Stimulated activated naive B cell treated with anti-CD40 and anti-IgM and Interleukin-4, amounts not matched to agents 10 μg/mL and 1 μg/mL and 100 μg/mL, for 72 hours (primary cell): ENCODE data around the gene UXT.

ENCODE experiments used
- ATAC-seq, 2 donors: fragments of 150-1000 bp; cut with Tn5 transposase; replicated peaks; 2 replicates each; pipeline ENCODE4 v1.10.0; 2021; ENCODE audit warnings: moderate library complexity in 1 of 2
- DNase-seq: peaks from one replicate; pipeline ENCODE4 v3.0.0; 2021
- H3K27ac Mint-ChIP-seq: one replicate; pipeline ENCODE4 v1.8.0; 2022; ENCODE audit warnings: mild to moderate bottlenecking, mixed read lengths
- H3K27me3 Mint-ChIP-seq, 2 donors: one replicate each; pipeline ENCODE4 v1.8.0; 2022; ENCODE audit warnings: mixed read lengths in 2 of 2
- H3K36me3 Mint-ChIP-seq, 2 donors: one replicate each; pipeline ENCODE4 v1.8.0; 2022; ENCODE audit warnings: mixed read lengths in 2 of 2, mild to moderate bottlenecking in 1 of 2
- H3K4me1 Mint-ChIP-seq, 2 donors: one replicate each; pipeline ENCODE4 v1.8.0; 2022; ENCODE audit warnings: mixed read lengths in 2 of 2, mild to moderate bottlenecking in 1 of 2
- H3K4me3 Mint-ChIP-seq, 2 donors: one replicate each; pipeline ENCODE4 v1.8.0; 2022; ENCODE audit warnings: mild to moderate bottlenecking in 2 of 2, mixed read lengths in 2 of 2, moderate library complexity in 1 of 2
- H3K9me3 Mint-ChIP-seq, 2 donors: one replicate each; pipeline ENCODE4 v1.8.0; 2022; ENCODE audit warnings: mixed read lengths in 2 of 2, mild to moderate bottlenecking in 1 of 2

Gene UXT

DNA sequence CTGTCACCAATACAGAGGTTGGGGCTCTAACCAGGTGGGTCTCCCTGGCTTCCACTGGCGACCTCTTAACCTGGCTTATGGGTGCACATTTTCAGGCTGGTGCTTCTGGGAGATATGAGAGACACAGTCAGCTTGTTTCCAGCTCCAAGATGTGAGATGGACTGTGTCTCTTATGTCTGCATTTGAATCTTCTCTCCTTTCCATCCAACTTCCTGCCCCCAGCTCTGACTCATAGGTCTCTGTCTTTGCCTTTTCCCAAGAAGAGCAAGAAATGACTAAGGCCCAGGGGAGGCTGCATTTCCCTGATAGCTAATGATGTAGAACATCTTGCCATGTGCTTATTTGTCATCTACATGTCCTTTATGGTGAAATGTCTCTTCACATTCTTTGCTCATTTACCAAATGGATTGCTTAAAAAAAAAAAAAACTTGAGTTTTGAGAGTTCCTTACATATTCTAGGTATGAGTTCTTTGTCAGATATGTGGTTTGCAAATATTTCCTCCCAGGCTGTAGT is 3.2 kb upstream of the UXT start:
- H3K9me3 Mint-ChIP-seq = peaks cover 2 to 5% of the 10 kb centered on the region in 2 donors
- H3K4me3 Mint-ChIP-seq = peak overlapping the region; percentile 5 to 59
- peak; percentile 54 for DNase-seq
- H3K36me3 Mint-ChIP-seq = peaks cover 5 to 9% of the 10 kb centered on the region in 2 donors
- peak overlapping the region; percentile 86 for H3K27ac Mint-ChIP-seq
- peak; percentile 40 to 49 for ATAC-seq
- no peaks in the 10 kb centered on the region for H3K27me3 Mint-ChIP-seq
- peaks cover 14 to 19% of the 10 kb centered on the region in 2 donors for H3K4me1 Mint-ChIP-seq

GRCh38 chrX:47661539-47661938 is 2.6 kb upstream of the UXT start:
- Mint-ChIP-seq H3K9me3 (peaks cover 2 to 5% of the 10 kb centered on the region in 2 donors), H3K36me3 (peaks cover 9% of the 10 kb centered on the region in 2 donors), H3K4me1 (peaks cover 14 to 23% of the 10 kb centered on the region in 2 donors), H3K4me3 (no peak overlapping the region), H3K27me3 (no peaks in the 10 kb centered on the region), H3K27ac (peak overlapping the region; percentile 86)
- ATAC-seq (no peak), DNase-seq (no peak)

- H3K4me1 Mint-ChIP-seq = peaks cover 14 to 29% of the 10 kb centered on the region in 2 donors
- peak overlapping the region; percentile 98 for H3K27ac Mint-ChIP-seq
- H3K9me3 Mint-ChIP-seq = peaks cover 2 to 5% of the 10 kb centered on the region in 2 donors
- DNase-seq (no peak), ATAC-seq (no peak)
- peaks cover 19% of the 10 kb centered on the region in 2 donors for H3K36me3 Mint-ChIP-seq
- H3K27me3 Mint-ChIP-seq = no peaks in the 10 kb centered on the region
- H3K4me3 Mint-ChIP-seq = peak overlapping the region; percentile 84 to 86
These were observed 394 bp upstream of the UXT start for GRCh38 chrX:47659421-47659726.

GRCh38 chrX:47658301-47658683 is 688 bp downstream of the UXT start:
- H3K27ac Mint-ChIP-seq = peak overlapping the region; percentile 98
- no peak for DNase-seq
- H3K9me3 Mint-ChIP-seq = peaks cover 2 to 5% of the 10 kb centered on the region in 2 donors
- no peak for ATAC-seq
- no peaks in the 10 kb centered on the region for H3K27me3 Mint-ChIP-seq
- H3K4me1 Mint-ChIP-seq = peaks cover 12 to 29% of the 10 kb centered on the region in 2 donors
- H3K36me3 Mint-ChIP-seq = peaks cover 22 to 24% of the 10 kb centered on the region in 2 donors
- peak overlapping the region; percentile 84 to 86 for H3K4me3 Mint-ChIP-seq

- H3K36me3 Mint-ChIP-seq = peaks cover 33 to 45% of the 10 kb centered on the region in 2 donors
- H3K4me3 Mint-ChIP-seq = peak overlapping the region; percentile 80 to 84
- DNase-seq = no peak
- H3K9me3 Mint-ChIP-seq = no peaks in the 10 kb centered on the region
- H3K27me3 Mint-ChIP-seq = no peaks in the 10 kb centered on the region
- no peak for ATAC-seq
- peak overlapping the region; percentile 92 for H3K27ac Mint-ChIP-seq
- peaks cover 11 to 45% of the 10 kb centered on the region in 2 donors for H3K4me1 Mint-ChIP-seq
These were observed 7.7 kb downstream of the UXT start for GRCh38 chrX:47651043-47651905.

DNA sequence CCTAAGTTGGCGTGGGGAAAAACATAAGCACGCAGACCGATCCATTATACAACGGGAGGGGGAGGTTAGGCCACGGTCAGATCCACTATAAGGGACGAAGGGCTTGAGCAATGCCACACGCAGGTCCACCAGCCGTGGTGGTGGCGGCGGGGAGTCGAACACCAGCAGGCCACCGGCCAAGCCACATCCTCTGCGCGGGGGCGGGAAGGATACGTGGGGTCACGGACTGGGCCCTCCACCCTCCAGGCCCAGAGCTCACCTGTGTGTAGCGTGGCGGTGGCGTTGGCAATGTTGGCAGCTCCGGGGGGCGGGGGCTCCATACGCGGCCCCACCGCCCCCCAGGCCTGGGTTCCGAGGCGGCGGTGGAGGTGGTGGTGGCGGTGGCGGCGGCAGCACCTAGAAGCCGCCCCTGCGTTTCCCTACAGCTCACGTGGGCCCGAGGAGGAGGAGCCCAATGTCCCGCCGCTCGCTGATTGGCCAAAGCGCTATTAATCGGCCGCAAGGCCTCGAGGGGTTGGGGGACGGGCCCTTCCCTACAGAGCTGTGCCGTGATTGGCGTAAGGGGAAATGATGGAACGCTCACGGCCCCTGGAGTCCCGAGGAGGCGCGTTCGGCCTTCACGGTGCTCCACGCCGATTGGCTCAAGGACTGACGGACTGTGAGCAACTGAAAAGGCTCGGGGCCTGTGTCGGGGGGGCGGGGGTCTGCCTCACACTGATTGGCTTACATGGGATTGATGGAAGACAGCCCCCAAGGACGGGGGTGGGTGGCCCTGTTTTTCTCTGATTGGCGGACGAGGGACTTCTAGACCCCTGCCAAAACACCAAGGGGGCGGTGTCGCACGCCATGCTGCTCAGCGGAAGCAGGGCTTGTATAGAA is 8.6 kb downstream of the UXT start, which contains the start of gene ELK1:
Gene ELK1 (minus strand): TSS at position 400 of the 879 bp plus-strand sequence. CDS start 9,122 bp downstream, outside the sequence.
- H3K27ac Mint-ChIP-seq = peak within 1 kb of the TSS; percentile 92
- no peaks in the 10 kb centered on the region for H3K9me3 Mint-ChIP-seq
- H3K4me1 Mint-ChIP-seq = peaks cover 11 to 41% of the 10 kb centered on the region in 2 donors
- no peaks in the 10 kb centered on the region for H3K27me3 Mint-ChIP-seq
- DNase-seq (peak; percentile 90), ATAC-seq (peak; percentile 91 to 92)
- H3K4me3 Mint-ChIP-seq = peak within 1 kb of the TSS; percentile 80 to 86
- H3K36me3 Mint-ChIP-seq = peaks cover 26 to 38% of the 10 kb centered on the region in 2 donors

DNA sequence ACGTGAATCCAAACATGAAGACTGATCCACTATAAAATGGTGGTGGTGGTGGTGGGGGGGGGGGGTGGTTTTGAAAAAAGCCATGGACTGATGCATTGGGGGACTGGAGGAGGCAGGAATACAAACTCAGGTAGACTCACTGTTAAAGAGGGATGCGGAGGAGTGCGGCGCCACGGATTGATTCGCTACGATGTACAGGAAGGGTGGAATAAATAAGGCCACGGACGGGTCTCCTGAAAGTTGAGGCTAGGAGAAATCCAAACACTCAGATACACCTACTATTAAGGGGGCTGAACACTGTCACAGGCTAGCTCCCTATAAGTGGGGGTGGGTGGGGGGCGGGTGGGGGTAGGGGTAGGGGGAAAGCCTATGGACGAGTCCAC is 9.2 kb downstream of the UXT start:
- DNase-seq = no peak
- peak overlapping the region; percentile 80 to 86 for H3K4me3 Mint-ChIP-seq
- peaks cover 11 to 43% of the 10 kb centered on the region in 2 donors for H3K4me1 Mint-ChIP-seq
- peaks cover 0 to 2% of the 10 kb centered on the region in 2 donors for H3K27me3 Mint-ChIP-seq
- H3K27ac Mint-ChIP-seq = peak overlapping the region; percentile 92
- peaks cover 27 to 40% of the 10 kb centered on the region in 2 donors for H3K36me3 Mint-ChIP-seq
- no peak for ATAC-seq
- H3K9me3 Mint-ChIP-seq = no peaks in the 10 kb centered on the region

DNA sequence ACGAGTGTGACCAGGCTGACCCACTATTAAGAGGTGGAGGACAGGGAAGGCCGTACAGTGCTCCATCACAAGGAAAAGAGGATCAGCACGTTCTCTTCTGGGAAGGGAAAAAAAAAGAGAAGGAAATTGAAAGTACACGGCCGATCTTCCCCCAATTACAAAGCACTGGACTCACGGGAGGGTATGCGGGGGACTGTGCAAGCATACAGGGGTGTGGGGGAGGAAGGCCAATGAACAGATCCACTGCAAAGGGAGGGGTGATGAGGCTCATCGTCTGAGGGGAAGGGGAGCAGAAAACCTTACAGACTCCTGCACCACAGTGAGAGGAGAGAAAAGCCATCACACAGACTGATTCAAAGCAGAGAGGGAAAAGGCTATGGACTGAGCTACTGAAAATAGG is 9.7 kb downstream of the UXT start:
- ATAC-seq = no peak
- H3K9me3 Mint-ChIP-seq = no peaks in the 10 kb centered on the region
- H3K4me1 Mint-ChIP-seq = peaks cover 14 to 48% of the 10 kb centered on the region in 2 donors
- H3K27ac Mint-ChIP-seq = peak overlapping the region; percentile 72
- peaks cover 0 to 7% of the 10 kb centered on the region in 2 donors for H3K27me3 Mint-ChIP-seq
- peaks cover 28 to 45% of the 10 kb centered on the region in 2 donors for H3K36me3 Mint-ChIP-seq
- H3K4me3 Mint-ChIP-seq = peak overlapping the region; percentile 80 to 86
- DNase-seq = no peak

DNA sequence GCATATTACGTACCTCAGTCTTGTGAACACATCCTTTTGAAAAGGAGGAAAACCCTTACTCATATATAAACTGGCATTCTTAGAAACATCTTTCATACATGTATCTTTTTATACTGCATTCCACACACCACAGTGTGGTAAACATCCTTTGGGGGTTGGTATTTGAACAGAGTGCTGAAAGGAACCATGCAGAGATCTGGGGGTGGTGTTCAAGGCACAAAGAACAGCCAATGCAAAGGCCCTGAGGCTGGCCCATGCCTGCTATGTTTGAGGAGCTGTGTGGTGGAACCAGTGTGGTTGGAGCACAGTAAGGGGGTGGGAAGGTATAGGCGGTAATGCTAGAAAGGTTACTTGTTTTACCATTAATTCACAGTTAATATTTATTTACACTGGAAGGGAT is 10.6 kb downstream of the UXT start:
- Mint-ChIP-seq H3K4me3 (peak overlapping the region; percentile 26 to 80), H3K27ac (peak overlapping the region; percentile 15), H3K36me3 (peaks cover 26 to 42% of the 10 kb centered on the region in 2 donors), H3K4me1 (peaks cover 15 to 49% of the 10 kb centered on the region in 2 donors), H3K27me3 (peaks cover 0 to 9% of the 10 kb centered on the region in 2 donors), H3K9me3 (no peaks in the 10 kb centered on the region)
- ATAC-seq (no peak), DNase-seq (no peak)

GRCh38 chrX:47646636-47647035 is 12.3 kb downstream of the UXT start:
- H3K4me1 Mint-ChIP-seq = peaks cover 15 to 39% of the 10 kb centered on the region in 2 donors
- peaks cover 0 to 9% of the 10 kb centered on the region in 2 donors for H3K27me3 Mint-ChIP-seq
- no peak overlapping the region for H3K27ac Mint-ChIP-seq
- ATAC-seq (no peak), DNase-seq (no peak)
- H3K9me3 Mint-ChIP-seq = no peaks in the 10 kb centered on the region
- H3K4me3 Mint-ChIP-seq = no peak overlapping the region
- H3K36me3 Mint-ChIP-seq = peaks cover 17 to 33% of the 10 kb centered on the region in 2 donors

GRCh38 chrX:47645530-47645929 is 13.4 kb downstream of the UXT start:
- H3K27me3 Mint-ChIP-seq = peaks cover 0 to 9% of the 10 kb centered on the region in 2 donors
- H3K36me3 Mint-ChIP-seq = peaks cover 14 to 32% of the 10 kb centered on the region in 2 donors
- H3K4me1 Mint-ChIP-seq = peaks cover 9 to 29% of the 10 kb centered on the region in 2 donors
- DNase-seq (no peak), ATAC-seq (no peak)
- no peak overlapping the region for H3K4me3 Mint-ChIP-seq
- H3K9me3 Mint-ChIP-seq = no peaks in the 10 kb centered on the region
- no peak overlapping the region for H3K27ac Mint-ChIP-seq

- Mint-ChIP-seq H3K27ac (no peak overlapping the region), H3K36me3 (peaks cover 23 to 42% of the 10 kb centered on the region in 2 donors), H3K4me3 (no peak overlapping the region)
These were observed 14.4 kb downstream of the UXT start for GRCh38 chrX:47644557-47645091.

GRCh38 chrX:47643926-47644325 is 15.1 kb downstream of the UXT start:
- no peak overlapping the region for H3K27ac Mint-ChIP-seq
- H3K36me3 Mint-ChIP-seq = peaks cover 25 to 43% of the 10 kb centered on the region in 2 donors
- DNase-seq = no peak
- ATAC-seq = no peak
- H3K4me3 Mint-ChIP-seq = no peak overlapping the region
- H3K9me3 Mint-ChIP-seq = no peaks in the 10 kb centered on the region
- peaks cover 0 to 9% of the 10 kb centered on the region in 2 donors for H3K27me3 Mint-ChIP-seq
- peaks cover 4 to 25% of the 10 kb centered on the region in 2 donors for H3K4me1 Mint-ChIP-seq

More at GRCh38 chrX:47644557-47645091, 14.4 kb downstream of the UXT start:
- ATAC-seq (peak in 1 of 2 donors; percentile 45), DNase-seq (no peak)
- no peaks in the 10 kb centered on the region for H3K9me3 Mint-ChIP-seq
- H3K4me1 Mint-ChIP-seq = peaks cover 9 to 29% of the 10 kb centered on the region in 2 donors
- peaks cover 0 to 9% of the 10 kb centered on the region in 2 donors for H3K27me3 Mint-ChIP-seq

- H3K4me3 Mint-ChIP-seq = peak overlapping the region in 1 of 2 donors; percentile 25
- no peaks in the 10 kb centered on the region for H3K27me3 Mint-ChIP-seq
- H3K27ac Mint-ChIP-seq = no peak overlapping the region
- ATAC-seq (no peak), DNase-seq (no peak)
- H3K9me3 Mint-ChIP-seq = no peaks in the 10 kb centered on the region
- H3K36me3 Mint-ChIP-seq = peaks cover 31 to 40% of the 10 kb centered on the region in 2 donors
- H3K4me1 Mint-ChIP-seq = peaks cover 3 to 27% of the 10 kb centered on the region in 2 donors
These were observed 20.2 kb downstream of the UXT start for GRCh38 chrX:47638816-47639215.
